ENCODE data around the gene TMEM131L. TPM values are rescaled to one million over a fixed set of nuclear protein-coding genes. Genes with fewer than 3 reads are reported as not detected.

Gene TMEM131L
- total and polyA plus RNA-seq, 5 experiments from 2014 or later: 13.8 to 72.6 (median 32.9) TPM

Other genes with a start within 250 kb of the TMEM131L start
- gene MND1, start 121.7 kb upstream of the TMEM131L start, total RNA-seq: not detected
- gene MND1, start 121.7 kb upstream of the TMEM131L start, polyA plus RNA-seq: not detected
- gene TLR2, start 217.9 kb downstream of the TMEM131L start, total RNA-seq: 1 to 10 TPM; 2.0 to 2.7 TPM
- gene TLR2, start 217.9 kb downstream of the TMEM131L start, polyA plus RNA-seq: under 1 TPM; 0.29 to 0.71 (median 0.44) TPM